HG03354 (cell line): ENCODE data around the gene PCDHGB2.
"Not testable (repeated sequence)": the region's sequence is repeated elsewhere in the genome, so short reads cannot be mapped to it uniquely, and the experiment has no call there.

Experiments
- ATAC-seq: cut with Tn5 transposase; IDR thresholded peaks from one replicate; pipeline ENCODE4 v1.9.1; 2021; ENCODE audit warnings: mild to moderate bottlenecking; ENCODE audit not compliant: unreplicated experiment, poor library complexity, severe bottlenecking

The PCDHGB2 gene

DNA sequence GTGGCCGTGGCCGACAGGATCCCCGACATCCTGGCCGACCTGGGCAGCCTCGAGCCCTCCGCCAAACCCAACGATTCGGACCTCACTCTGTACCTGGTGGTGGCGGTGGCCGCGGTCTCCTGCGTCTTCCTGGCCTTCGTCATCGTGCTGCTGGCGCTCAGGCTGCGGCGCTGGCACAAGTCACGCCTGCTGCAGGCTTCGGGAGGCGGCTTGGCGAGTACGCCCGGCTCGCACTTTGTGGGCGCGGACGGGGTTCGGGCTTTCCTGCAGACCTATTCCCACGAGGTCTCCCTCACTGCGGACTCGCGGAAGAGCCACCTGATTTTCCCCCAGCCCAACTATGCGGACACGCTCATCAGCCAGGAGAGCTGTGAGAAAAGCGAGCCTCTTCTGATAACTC, 13.8 kb upstream of the PCDHGB2 start:
- ATAC-seq = not testable (repeated sequence)

DNA sequence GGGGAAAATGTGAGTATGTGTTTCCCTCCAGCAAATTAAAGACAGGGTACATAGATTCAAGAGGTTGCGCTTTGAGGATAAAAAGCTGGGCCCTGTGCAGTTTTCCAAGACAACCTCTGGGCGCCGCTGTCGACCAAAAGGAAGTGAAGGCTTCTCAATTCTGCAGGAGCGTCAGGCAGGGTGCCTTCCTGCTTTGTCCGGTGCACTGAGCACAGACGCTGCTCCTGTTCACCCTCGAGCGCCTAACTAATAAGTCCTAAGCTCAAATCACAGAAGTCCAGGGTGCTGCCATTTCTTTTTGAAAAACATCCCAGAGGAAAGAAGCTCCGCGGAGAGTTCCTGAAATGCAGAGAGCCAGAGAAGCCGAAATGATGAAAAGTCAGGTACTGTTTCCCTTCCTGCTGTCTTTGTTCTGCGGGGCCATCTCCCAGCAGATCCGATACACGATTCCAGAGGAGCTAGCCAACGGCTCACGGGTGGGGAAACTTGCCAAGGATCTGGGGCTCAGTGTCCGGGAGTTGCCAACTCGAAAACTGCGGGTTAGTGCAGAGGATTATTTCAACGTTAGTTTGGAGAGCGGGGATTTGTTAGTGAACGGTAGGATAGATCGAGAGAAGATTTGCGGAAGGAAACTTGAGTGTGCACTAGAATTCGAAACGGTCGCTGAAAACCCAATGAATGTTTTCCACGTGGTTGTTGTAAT, 9.7 kb upstream of the PCDHGB2 start, which contains the start of gene PCDHGB1:
Gene PCDHGB1, plus strand, starts transcription at position 183 of the 703 bp plus-strand sequence. Its CDS starts 162 bp downstream, at position 345.
- no peak for ATAC-seq

DNA sequence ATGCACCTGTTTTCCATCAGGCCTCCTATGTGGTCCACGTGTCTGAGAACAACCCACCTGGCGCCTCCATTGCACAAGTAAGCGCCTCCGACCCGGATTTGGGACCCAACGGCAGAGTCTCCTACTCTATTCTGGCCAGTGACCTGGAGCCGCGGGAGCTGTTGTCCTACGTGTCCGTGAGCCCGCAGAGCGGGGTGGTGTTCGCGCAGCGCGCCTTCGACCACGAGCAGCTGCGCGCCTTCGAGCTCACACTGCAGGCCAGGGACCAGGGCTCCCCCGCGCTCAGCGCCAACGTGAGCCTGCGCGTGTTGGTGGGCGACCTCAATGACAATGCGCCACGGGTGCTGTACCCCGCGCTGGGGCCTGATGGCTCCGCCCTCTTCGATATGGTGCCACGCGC, 8.2 kb upstream of the PCDHGB2 start:
- no peak for ATAC-seq

DNA sequence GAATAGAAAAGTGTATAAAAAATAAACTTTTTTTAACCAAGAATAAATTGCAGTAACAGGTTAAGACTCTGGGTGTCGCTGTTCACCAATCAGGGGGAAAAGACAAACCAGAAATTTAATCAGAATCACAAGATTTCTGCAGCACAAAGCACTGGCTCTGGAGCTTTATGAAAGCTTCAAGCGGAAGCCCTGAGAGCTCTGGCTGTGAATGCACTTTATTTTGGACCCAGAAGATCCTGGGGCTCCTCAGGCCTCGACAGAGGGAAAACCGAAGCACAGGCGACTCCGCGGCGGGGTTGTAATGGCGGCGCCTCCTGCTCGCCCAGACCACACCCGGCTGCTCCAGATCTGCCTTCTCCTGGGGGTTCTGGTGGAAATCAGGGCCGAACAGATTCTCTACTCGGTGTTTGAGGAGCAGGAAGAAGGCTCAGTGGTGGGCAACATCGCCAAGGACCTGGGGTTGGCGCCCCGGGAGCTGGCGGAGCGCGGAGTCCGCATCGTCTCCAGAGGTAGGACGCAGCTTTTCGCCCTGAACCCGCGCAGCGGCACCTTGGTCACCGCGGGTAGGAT, 4.8 kb upstream of the PCDHGB2 start, which contains the start of gene PCDHGA4:
Gene PCDHGA4, plus strand, starts transcription at position 122 of the 570 bp plus-strand sequence. Its CDS starts 87 bp downstream, at position 209.
- ATAC-seq = no peak

DNA sequence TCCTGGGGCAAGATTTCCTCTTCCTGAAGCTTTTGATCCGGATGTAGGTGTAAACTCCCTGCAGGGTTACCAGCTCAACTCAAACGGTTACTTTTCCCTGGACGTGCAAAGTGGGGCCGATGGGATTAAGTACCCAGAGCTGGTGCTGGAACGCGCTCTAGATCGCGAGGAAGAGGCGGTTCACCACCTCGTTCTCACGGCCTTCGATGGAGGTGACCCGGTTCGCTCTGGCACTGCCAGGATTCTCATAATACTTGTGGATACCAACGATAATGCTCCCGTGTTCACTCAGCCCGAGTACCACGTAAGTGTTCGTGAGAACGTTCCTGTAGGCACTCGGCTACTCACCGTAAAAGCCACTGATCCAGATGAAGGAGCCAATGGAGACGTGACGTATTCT, 4.2 kb upstream of the PCDHGB2 start:
- ATAC-seq = no peak

DNA sequence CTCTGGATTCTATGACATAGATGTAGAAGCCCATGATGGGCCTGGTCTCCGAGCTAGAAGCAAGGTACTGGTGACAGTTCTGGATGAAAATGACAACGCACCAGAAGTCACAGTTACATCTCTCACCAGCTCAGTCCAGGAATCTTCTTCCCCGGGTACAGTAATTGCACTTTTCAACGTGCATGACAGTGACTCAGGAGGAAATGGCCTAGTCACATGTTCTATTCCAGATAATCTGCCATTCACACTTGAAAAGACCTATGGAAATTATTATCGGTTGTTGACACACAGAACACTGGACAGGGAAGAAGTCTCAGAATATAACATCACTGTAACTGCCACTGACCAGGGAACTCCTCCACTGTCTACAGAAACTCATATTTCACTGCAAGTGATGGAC, 3.7 kb upstream of the PCDHGB2 start:
- ATAC-seq = no peak

DNA sequence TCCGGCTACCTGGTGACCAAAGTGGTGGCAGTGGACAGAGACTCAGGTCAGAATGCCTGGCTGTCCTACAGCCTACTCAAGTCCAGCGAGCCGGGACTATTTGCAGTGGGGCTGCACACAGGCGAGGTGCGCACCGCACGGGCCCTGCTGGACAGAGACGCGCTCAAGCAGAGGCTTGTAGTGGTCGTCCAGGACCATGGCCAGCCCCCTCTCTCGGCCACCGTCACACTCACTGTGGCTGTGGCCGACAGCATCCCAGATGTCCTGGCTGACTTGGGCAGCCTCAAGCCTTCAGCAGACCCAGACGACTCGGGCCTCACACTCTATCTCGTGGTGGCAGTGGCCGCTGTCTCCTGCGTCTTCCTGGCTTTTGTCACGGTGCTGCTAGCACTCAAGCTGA, 2.8 kb upstream of the PCDHGB2 start:
- ATAC-seq = no peak

DNA sequence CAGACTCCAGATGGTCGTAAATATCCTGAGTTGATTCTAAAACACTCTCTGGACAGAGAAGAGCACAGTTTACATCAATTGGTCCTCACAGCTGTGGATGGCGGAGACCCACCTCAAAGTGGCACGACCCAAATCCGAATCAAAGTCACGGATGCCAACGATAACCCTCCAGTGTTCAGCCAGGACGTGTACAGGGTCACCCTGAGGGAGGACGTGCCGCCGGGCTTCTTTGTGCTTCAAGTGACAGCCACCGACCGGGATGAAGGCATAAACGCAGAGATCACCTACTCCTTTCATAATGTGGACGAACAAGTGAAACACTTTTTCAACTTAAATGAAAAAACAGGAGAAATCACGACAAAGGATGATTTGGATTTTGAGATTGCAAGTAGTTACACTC, 891 bp downstream of the PCDHGB2 start:
- no peak for ATAC-seq

DNA sequence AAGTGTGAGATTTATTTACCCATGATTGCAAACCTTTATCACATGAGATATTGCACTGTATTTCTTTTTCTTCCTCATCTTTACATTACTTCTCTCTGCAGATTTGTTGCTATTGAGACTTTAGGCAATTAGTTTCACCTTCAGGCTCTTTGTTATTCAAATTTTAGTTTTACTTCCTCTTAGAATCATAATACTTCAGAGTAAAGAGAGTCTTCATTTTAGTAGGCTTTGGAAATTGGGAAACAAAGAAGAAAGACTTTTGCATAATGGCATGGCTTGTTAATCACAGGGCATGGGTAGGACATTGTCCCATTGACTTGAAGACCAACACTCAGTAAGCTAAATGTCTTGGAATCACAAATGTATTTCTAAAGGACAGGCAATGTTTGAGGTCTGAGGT, 2.9 kb downstream of the PCDHGB2 start:
- no peak for ATAC-seq

DNA sequence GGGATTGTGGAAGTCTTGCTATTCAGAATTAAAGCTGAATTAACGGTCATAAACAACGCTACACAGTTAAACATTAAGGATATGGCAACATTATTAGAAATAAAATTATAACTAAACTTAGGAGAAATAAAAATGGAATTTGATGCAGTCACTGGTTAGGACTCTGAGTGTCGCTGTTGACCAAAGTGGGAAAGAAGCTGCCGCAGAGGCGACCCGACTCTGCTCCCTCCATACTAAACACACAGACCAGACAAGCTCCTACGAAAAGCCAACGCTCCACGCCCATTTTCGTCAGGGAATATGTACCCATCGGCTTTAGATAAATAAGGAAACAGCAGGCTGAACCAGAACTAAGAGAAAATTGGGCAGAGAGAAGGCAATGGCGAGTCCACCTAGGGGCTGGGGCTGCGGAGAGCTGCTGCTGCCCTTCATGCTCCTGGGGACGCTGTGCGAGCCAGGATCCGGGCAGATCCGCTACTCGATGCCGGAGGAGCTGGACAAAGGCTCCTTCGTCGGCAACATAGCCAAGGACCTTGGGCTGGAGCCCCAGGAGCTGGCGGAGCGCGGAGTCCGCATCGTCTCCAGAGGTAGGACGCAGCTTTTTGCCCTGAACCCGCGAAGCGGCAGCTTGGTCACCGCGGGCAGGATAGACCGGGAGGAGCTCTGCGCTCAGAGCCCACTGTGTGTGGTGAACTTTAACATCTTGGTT, 4.3 kb downstream of the PCDHGB2 start, which contains the start of gene PCDHGA5:
Gene PCDHGA5, plus strand, starts transcription at position 211 of the 709 bp plus-strand sequence. Its CDS starts 169 bp downstream, at position 380.
- no peak for ATAC-seq

DNA sequence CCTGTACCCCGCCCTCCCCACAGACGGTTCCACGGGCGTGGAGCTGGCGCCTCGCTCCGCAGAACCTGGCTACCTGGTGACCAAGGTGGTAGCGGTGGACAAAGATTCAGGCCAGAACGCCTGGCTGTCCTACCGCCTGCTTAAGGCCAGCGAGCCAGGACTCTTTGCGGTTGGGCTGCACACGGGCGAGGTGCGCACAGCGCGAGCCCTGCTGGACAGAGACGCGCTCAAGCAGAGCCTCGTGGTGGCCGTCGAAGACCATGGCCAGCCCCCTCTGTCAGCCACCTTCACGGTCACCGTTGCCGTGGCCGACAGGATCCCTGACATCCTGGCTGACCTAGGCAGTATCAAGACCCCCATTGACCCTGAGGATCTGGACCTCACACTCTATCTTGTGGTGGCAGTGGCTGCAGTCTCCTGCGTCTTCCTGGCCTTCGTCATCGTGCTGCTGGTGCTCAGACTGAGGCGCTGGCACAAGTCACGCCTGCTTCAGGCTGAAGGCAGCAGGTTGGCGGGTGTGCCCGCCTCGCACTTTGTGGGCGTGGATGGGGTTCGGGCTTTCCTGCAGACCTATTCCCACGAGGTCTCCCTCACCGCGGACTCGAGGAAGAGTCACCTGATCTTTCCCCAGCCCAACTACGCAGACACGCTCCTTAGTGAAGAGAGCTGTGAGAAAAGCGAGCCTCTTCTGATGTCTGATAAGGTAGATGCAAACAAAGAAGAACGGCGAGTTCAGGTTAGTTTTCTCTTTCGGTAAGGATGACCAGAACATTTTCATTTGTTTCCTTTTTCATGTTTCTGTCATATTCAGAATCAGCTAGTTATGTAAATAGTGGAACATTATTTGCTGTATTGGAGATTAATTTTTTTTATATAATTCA, 6.5 kb downstream of the PCDHGB2 start:
- ATAC-seq = no peak

DNA sequence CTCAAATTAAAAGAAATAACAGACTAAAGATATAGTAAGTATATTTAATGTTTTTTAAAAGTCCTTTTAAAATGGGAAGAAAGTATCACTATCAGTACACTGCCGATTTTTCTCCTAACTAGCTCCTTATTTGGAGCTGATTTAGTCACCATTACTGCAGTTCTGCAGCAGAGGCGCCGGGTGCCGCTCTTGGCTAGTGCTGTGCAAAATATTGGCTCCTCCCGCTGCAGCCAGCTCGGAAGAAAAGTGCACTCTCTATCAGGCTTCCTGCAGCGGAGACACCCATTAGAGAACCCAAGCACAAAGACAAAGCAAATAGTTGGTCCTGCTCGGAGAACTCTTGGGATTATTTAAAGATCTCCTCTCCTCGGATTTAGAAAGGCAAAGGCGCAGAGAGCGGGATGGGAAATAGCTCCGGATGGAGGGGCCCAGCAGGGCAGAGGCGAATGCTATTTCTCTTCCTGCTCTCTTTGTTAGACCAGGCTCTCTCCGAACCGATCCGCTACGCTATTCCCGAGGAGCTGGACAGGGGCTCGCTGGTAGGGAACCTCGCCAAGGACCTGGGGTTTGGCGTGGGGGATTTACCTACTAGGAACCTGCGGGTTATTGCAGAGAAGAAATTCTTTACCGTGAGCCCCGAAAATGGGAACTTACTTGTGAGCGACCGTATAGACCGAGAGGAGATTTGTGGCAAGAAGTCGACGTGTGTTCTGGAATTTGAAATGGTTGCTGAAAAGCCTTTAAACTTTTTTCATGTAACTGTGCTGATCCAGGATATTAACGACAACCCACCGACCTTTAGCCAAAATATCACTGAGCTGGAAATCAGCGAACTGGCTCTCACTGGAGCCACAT, 10.4 kb downstream of the PCDHGB2 start, which contains the start of gene PCDHGB3:
Gene PCDHGB3, plus strand, starts transcription at position 249 of the 855 bp plus-strand sequence. Its CDS starts 153 bp downstream, at position 402.
- peak; percentile 69 for ATAC-seq

DNA sequence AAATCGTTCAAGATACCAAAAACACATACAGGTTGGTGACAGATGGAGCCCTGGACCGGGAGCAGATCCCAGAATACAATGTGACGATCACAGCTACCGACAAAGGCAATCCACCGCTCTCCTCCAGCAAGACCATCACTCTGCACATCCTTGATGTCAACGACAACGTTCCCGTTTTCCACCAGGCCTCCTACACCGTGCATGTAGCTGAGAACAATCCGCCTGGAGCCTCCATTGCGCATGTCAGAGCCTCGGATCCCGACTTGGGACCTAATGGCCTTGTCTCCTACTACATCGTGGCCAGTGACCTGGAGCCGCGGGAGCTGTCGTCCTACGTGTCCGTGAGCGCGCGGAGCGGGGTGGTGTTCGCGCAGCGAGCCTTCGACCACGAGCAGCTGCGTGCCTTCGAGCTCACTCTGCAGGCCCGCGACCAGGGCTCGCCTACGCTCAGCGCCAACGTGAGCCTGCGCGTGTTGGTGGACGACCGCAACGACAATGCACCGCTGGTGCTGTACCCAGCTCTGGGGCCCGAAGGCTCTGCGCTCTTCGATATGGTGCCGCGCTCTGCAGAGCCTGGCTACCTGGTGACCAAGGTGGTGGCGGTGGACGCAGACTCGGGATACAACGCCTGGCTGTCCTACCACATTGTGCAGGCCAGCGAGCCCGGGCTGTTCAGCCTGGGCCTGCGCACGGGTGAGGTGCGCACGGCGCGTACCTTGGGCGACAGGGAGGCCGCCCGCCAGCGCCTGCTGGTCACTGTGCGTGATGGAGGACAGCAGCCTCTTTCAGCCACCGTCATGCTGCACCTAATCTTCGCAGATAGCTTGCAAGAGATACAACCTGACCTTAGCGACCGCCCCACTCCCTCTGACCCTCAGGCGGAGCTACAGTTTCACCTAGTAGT, 12.0 kb downstream of the PCDHGB2 start:
- no peak for ATAC-seq

DNA sequence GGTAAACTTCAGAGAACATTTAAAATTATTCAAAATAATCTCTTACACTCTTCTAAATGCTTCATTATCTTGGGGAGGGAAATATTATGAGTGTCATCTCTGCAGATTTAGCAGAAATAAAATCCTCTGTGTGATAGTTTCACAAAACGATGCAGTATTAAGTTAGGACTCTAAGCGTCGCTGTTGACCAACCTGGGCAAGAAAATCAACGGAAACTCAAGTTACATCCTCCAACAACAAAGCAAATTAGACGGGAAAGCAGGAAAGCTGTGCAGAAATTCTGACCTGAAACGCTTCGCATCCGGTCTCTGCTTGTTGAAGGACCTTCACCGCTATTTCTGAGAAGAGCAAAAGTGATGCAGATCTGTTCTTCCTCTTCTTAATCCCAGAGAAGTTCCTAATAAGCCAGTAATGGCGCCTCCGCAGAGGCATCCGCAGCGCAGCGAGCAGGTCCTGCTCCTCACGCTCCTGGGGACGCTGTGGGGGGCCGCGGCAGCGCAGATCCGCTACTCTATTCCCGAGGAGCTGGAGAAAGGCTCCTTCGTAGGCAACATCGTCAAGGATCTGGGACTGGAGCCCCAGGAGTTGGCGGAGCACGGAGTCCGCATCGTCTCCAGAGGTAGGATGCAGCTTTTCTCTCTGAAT, 14.0 kb downstream of the PCDHGB2 start, which contains the start of gene PCDHGA6:
Gene PCDHGA6, plus strand, starts transcription at position 219 of the 645 bp plus-strand sequence. Its CDS starts 193 bp downstream, at position 412.
- no peak for ATAC-seq

DNA sequence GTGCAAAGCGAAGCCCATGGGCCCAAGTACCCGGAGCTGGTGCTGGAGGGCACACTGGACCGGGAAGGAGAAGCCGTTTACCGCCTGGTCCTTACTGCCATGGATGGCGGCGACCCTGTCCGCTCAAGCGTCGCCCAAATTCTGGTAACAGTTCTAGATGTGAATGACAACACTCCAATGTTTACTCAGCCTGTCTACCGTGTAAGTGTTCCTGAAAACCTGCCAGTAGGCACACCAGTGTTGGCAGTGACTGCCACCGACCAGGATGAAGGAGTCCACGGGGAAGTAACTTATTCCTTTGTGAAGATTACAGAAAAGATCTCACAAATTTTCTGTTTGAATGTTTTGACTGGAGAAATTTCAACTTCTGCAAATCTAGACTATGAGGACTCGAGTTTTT, 14.8 kb downstream of the PCDHGB2 start:
- ATAC-seq = no peak

DNA sequence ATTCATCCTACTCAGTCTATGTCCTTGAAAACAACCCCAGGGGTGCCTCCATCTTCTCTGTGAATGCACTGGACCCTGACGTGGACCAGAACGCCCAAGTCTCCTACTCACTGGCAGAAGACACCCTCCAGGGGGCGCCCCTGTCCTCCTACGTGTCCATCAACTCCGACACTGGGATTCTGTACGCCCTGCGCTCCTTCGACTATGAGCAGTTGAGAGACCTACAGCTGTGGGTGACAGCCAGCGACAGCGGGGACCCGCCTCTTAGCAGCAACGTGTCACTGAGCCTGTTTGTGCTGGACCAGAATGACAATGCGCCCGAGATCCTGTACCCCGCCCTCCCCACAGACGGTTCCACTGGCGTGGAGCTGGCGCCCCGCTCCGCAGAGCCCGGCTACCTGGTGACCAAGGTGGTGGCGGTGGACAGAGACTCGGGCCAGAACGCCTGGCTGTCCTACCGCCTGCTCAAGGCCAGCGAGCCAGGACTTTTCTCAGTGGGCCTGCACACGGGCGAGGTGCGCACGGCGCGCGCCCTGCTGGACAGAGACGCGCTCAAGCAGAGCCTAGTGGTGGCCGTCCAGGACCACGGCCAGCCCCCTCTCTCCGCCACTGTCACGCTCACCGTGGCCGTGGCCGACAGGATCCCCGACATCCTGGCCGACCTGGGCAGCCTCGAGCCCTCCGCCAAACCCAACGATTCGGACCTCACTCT, 15.8 kb downstream of the PCDHGB2 start:
- ATAC-seq = not testable (repeated sequence)
